ENCODE data around the gene NPEPL1. TPM values are rescaled to one million over a fixed set of nuclear protein-coding genes. Genes with fewer than 3 reads are reported as not detected.

The NPEPL1 gene
- total and polyA plus RNA-seq, 10 of the 15 experiments (the other 5 are each of a cell fraction or from before 2014, with no cell fraction given): 0.08 to 21.3 (median 10.2) TPM

DNA sequence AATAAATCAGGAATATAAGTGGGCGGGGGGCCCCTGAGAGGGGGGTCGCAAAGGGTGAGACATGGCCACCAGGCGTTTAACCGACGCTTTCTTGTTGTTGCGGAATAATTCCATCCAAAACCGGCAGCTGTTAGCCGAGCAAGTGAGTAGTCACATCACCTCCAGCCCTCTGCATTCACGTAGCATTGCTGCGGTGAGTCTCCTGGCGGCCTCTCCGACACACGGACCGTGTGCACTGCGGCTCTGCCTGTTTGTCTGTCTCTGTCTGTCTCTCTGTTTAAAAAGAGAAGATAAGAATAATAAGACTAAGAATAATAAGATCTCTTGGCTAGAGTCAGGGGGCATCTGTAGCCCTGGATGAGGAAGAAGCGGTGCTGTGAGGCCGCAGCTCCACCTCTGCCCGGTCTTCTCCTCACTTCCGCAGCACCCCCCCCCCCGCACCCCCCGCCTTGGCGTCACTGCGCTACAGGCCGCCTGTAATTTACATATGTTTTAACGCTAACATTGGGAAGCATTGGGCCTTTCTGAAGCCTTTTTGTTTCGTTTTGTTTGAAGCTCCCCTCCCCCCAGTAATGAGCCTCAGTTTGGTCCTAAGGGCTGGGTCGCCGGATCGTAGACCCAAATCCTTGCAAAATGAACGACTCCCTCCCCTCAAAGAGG, 40.5 kb upstream of the NPEPL1 start (continued):
- TF ChIP-seq ZNF592 (IDR thresholded peaks at IDR 0.05): no peak
- TF ChIP-seq, protein P1, sequence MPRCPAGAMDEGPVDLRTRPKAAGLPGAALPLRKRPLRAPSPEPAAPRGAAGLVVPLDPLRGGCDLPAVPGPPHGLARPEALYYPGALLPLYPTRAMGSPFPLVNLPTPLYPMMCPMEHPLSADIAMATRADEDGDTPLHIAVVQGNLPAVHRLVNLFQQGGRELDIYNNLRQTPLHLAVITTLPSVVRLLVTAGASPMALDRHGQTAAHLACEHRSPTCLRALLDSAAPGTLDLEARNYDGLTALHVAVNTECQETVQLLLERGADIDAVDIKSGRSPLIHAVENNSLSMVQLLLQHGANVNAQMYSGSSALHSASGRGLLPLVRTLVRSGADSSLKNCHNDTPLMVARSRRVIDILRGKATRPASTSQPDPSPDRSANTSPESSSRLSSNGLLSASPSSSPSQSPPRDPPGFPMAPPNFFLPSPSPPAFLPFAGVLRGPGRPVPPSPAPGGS (IDR thresholded peaks at IDR 0.05; ENCODE audit: borderline replicate concordance, insufficient read depth, low read depth, low read length, poor library complexity, severe bottlenecking): no peak
- TF ChIP-seq, protein P2, sequence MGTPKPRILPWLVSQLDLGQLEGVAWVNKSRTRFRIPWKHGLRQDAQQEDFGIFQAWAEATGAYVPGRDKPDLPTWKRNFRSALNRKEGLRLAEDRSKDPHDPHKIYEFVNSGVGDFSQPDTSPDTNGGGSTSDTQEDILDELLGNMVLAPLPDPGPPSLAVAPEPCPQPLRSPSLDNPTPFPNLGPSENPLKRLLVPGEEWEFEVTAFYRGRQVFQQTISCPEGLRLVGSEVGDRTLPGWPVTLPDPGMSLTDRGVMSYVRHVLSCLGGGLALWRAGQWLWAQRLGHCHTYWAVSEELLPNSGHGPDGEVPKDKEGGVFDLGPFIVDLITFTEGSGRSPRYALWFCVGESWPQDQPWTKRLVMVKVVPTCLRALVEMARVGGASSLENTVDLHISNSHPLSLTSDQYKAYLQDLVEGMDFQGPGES (IDR thresholded peaks at IDR 0.05): no peak
- TF ChIP-seq ATF7 (IDR thresholded peaks at IDR 0.05; ENCODE audit: low read depth): peak; percentile 66

All from GM12878 (cell line).